ENCODE results near the gene NOC2L.
A peak's percentile ranks its signal among the peaks of the same experiment; 100 is the strongest.

The NOC2L gene

DNA sequence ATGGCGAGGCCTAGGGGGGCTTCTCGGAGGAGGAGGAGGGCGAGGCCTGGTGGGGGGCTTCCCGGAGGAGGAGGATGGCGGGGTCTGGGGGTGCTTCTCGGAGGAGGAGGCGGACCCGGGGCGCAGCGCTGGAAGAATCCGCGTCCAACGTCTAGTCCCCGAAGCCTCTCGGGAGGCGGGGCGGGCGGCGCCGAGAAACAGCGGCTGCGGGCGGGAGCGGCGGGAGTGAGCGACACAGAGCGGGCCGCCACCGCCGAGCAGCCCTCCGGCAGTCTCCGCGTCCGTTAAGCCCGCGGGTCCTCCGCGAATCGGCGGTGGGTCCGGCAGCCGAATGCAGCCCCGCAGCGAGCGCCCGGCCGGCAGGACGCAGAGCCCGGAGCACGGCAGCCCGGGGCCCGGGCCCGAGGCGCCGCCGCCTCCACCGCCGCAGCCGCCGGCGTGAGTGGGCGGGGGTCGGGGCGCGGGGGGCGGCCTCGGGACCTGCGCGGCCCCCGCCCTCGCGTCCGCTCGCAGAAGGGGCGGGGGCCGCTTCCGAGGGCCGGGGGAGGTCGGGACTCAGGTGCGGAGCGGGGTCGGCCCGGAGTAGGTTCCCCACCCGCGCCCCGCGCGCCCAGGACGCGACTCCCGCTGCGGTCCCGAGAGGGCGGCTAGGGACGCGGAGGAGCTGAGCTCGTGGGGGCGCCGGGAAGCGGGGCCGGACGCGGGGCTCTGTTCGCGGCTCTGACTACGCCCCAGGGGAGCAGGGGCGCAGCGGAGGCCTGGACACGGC is 1.5 kb upstream of the NOC2L start, which contains the start of gene KLHL17:
KLHL17 (plus strand) TSS at position 222 of the 769 bp plus-strand sequence; CDS start at position 332, 110 bp downstream.
- DNase-seq, result peak in 2 of 3 donors; percentile 59
- peak within 1 kb of the TSS in 1 of 2 experiments; percentile 49 for H3K27ac ChIP-seq (ENCODE audit: insufficient read depth in 1 of 2, low read depth in 1 of 2, low read length in 2 of 2, poor library complexity in 1 of 2, severe bottlenecking in 2 of 2)
- CTCF ChIA-PET, result no interaction called here
- POLR2A ChIA-PET, result no interaction called here
- peaks cover 0 to 43% (median 33%) of the 10 kb centered on the region in 4 experiments for H3K4me1 ChIP-seq (ENCODE audit: control extremely low read depth in 1 of 4, control insufficient read depth in 4 of 4, insufficient read depth in 4 of 4, low read length in 3 of 4)
- H3K4me3 ChIP-seq (ENCODE audit: control insufficient read depth in 1 of 7, extremely low read depth in 1 of 7, insufficient read depth in 4 of 7, low read depth in 2 of 7, low read length in 6 of 7), result peak within 1 kb of the TSS; percentile 46 to 93 (median 66)
- peaks cover 0 to 18% (median 7%) of the 10 kb centered on the region in 4 experiments for H3K36me3 ChIP-seq (ENCODE audit: control insufficient read depth in 4 of 4, insufficient read depth in 4 of 4, low read length in 3 of 4)
- peaks cover 0 to 30% (median 3%) of the 10 kb centered on the region in 5 experiments for H3K27me3 ChIP-seq (replicated peaks in 2 of 5; ENCODE audit: control insufficient read depth in 4 of 5, insufficient read depth in 5 of 5, low read length in 4 of 5)
- WGBS (ENCODE audit: insufficient coverage), result under 1% methylated on average over 76 of the region's 109 CpGs
- H3K9me3 ChIP-seq (ENCODE audit: control extremely low read depth in 1 of 5, control insufficient read depth in 4 of 5, insufficient read depth in 2 of 5, low read depth in 1 of 5, low read length in 4 of 5), result no peaks in the 10 kb centered on the region

GRCh38 chr1:959731-960362 is 791 bp upstream of the NOC2L start:
- ChIA-PET POLR2A (no interaction called here), CTCF (interaction anchor here (1.4 kb wide), 1 partner anchor 53 kb away, joined by 3 read pairs; no protein-coding TSS in a partner anchor)
- DNase-seq, result no peak
- Histone ChIP-seq H3K9me3 (ENCODE audit: control extremely low read depth in 1 of 5, control insufficient read depth in 4 of 5, insufficient read depth in 2 of 5, low read depth in 1 of 5, low read length in 4 of 5) (no peaks in the 10 kb centered on the region), H3K27ac (ENCODE audit: insufficient read depth in 1 of 2, low read depth in 1 of 2, low read length in 2 of 2, poor library complexity in 1 of 2, severe bottlenecking in 2 of 2) (peak overlapping the region in 1 of 2 experiments; percentile 49), H3K36me3 (ENCODE audit: control insufficient read depth in 4 of 4, insufficient read depth in 4 of 4, low read length in 3 of 4) (peaks cover 0 to 25% (median 14%) of the 10 kb centered on the region in 4 experiments), H3K4me1 (ENCODE audit: control extremely low read depth in 1 of 4, control insufficient read depth in 4 of 4, insufficient read depth in 4 of 4, low read length in 3 of 4) (peaks cover 0 to 49% (median 33%) of the 10 kb centered on the region in 4 experiments), H3K4me3 (ENCODE audit: control insufficient read depth in 1 of 7, extremely low read depth in 1 of 7, insufficient read depth in 4 of 7, low read depth in 2 of 7, low read length in 6 of 7) (peak overlapping the region in 4 of 7 experiments; percentile 66 to 93 (median 72)), H3K27me3 (replicated peaks in 2 of 5; ENCODE audit: control insufficient read depth in 4 of 5, insufficient read depth in 5 of 5, low read length in 4 of 5) (peaks cover 0 to 23% (median 2%) of the 10 kb centered on the region in 5 experiments)
- WGBS (ENCODE audit: insufficient coverage), result 22% methylated on average over 26 of the region's 57 CpGs

GRCh38 chr1:956636-957035 is 2.4 kb downstream of the NOC2L start:
- Histone ChIP-seq H3K4me3 (ENCODE audit: control insufficient read depth in 1 of 7, extremely low read depth in 1 of 7, insufficient read depth in 4 of 7, low read depth in 2 of 7, low read length in 6 of 7) (no peak overlapping the region), H3K36me3 (ENCODE audit: control insufficient read depth in 4 of 4, insufficient read depth in 4 of 4, low read length in 3 of 4) (peaks cover 2 to 53% (median 42%) of the 10 kb centered on the region in 4 experiments), H3K9me3 (ENCODE audit: control extremely low read depth in 1 of 5, control insufficient read depth in 4 of 5, insufficient read depth in 2 of 5, low read depth in 1 of 5, low read length in 4 of 5) (no peaks in the 10 kb centered on the region), H3K4me1 (ENCODE audit: control extremely low read depth in 1 of 4, control insufficient read depth in 4 of 4, insufficient read depth in 4 of 4, low read length in 3 of 4) (peaks cover 0 to 49% (median 33%) of the 10 kb centered on the region in 4 experiments), H3K27ac (ENCODE audit: insufficient read depth in 1 of 2, low read depth in 1 of 2, low read length in 2 of 2, poor library complexity in 1 of 2, severe bottlenecking in 2 of 2) (no peak overlapping the region), H3K27me3 (replicated peaks in 2 of 5; ENCODE audit: control insufficient read depth in 4 of 5, insufficient read depth in 5 of 5, low read length in 4 of 5) (peaks cover 0 to 16% (median 2%) of the 10 kb centered on the region in 5 experiments)
- 96% methylated on average over 9 of the region's 11 CpGs for WGBS (ENCODE audit: insufficient coverage)
- ChIA-PET CTCF (interaction anchor here (1.0 to 1.9 kb wide), 3 partner anchors 10 to 50 kb away, joined by 4 to 5 read pairs (median 5); no protein-coding TSS in a partner anchor), POLR2A (no interaction called here)
- DNase-seq, result no peak

GRCh38 chr1:955474-955873 is 3.6 kb downstream of the NOC2L start:
- ChIA-PET CTCF (interaction anchor here (1.0 to 1.9 kb wide), 3 partner anchors 9 to 49 kb away, joined by 4 to 5 read pairs (median 5); no protein-coding TSS in a partner anchor), POLR2A (no interaction called here)
- 34% methylated on average over 6 of the region's 6 CpGs for WGBS (ENCODE audit: insufficient coverage)
- H3K27ac ChIP-seq (ENCODE audit: insufficient read depth in 1 of 2, low read depth in 1 of 2, low read length in 2 of 2, poor library complexity in 1 of 2, severe bottlenecking in 2 of 2), result no peak overlapping the region
- H3K27me3 ChIP-seq (replicated peaks in 2 of 5; ENCODE audit: control insufficient read depth in 4 of 5, insufficient read depth in 5 of 5, low read length in 4 of 5), result peaks cover 0 to 7% (median 0%) of the 10 kb centered on the region in 5 experiments
- H3K4me3 ChIP-seq (ENCODE audit: control insufficient read depth in 1 of 7, extremely low read depth in 1 of 7, insufficient read depth in 4 of 7, low read depth in 2 of 7, low read length in 6 of 7), result no peak overlapping the region
- H3K9me3 ChIP-seq (ENCODE audit: control extremely low read depth in 1 of 5, control insufficient read depth in 4 of 5, insufficient read depth in 2 of 5, low read depth in 1 of 5, low read length in 4 of 5), result no peaks in the 10 kb centered on the region
- H3K4me1 ChIP-seq (ENCODE audit: control extremely low read depth in 1 of 4, control insufficient read depth in 4 of 4, insufficient read depth in 4 of 4, low read length in 3 of 4), result peaks cover 0 to 41% (median 27%) of the 10 kb centered on the region in 4 experiments
- DNase-seq, result no peak
- peaks cover 4 to 64% (median 50%) of the 10 kb centered on the region in 4 experiments for H3K36me3 ChIP-seq (ENCODE audit: control insufficient read depth in 4 of 4, insufficient read depth in 4 of 4, low read length in 3 of 4)

DNA sequence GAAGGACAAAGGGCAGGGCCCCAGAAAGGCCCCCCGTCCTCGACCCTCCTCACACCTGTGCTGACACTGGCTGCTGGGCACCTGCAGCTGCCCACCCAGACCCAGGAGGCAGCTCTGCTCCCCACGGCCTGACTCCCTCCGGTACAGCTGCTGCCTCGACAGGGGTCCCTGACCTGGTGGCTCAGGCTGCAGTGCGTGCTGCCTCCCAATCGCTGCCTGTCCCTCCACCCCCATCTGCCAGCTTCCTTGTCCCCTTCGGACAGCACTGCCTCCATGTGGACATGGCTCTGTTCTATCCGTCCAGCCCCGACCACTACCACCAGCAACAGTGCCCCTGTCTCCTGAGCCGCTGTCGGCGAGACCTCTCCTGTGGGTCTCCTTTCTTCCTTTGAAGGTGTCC is 4.1 kb downstream of the NOC2L start:
- H3K9me3 ChIP-seq (ENCODE audit: control extremely low read depth in 1 of 5, control insufficient read depth in 4 of 5, insufficient read depth in 2 of 5, low read depth in 1 of 5, low read length in 4 of 5), result peaks cover 0 to 1% (median 0%) of the 10 kb centered on the region in 5 experiments
- no peak overlapping the region for H3K27ac ChIP-seq (ENCODE audit: insufficient read depth in 1 of 2, low read depth in 1 of 2, low read length in 2 of 2, poor library complexity in 1 of 2, severe bottlenecking in 2 of 2)
- DNase-seq, result no peak
- no peak overlapping the region for H3K4me3 ChIP-seq (ENCODE audit: control insufficient read depth in 1 of 7, extremely low read depth in 1 of 7, insufficient read depth in 4 of 7, low read depth in 2 of 7, low read length in 6 of 7)
- H3K36me3 ChIP-seq (ENCODE audit: control insufficient read depth in 4 of 4, insufficient read depth in 4 of 4, low read length in 3 of 4), result peaks cover 9 to 70% (median 55%) of the 10 kb centered on the region in 4 experiments
- 98% methylated on average over 13 of the region's 13 CpGs for WGBS (ENCODE audit: insufficient coverage)
- peaks cover 0 to 37% (median 21%) of the 10 kb centered on the region in 4 experiments for H3K4me1 ChIP-seq (ENCODE audit: control extremely low read depth in 1 of 4, control insufficient read depth in 4 of 4, insufficient read depth in 4 of 4, low read length in 3 of 4)
- ChIA-PET POLR2A (no interaction called here), CTCF (interaction anchor here (1.5 kb wide), 1 partner anchor 21 kb away, joined by 5 read pairs; no protein-coding TSS in a partner anchor)
- peaks cover 0 to 6% (median 0%) of the 10 kb centered on the region in 5 experiments for H3K27me3 ChIP-seq (replicated peaks in 2 of 5; ENCODE audit: control insufficient read depth in 4 of 5, insufficient read depth in 5 of 5, low read length in 4 of 5)

DNA sequence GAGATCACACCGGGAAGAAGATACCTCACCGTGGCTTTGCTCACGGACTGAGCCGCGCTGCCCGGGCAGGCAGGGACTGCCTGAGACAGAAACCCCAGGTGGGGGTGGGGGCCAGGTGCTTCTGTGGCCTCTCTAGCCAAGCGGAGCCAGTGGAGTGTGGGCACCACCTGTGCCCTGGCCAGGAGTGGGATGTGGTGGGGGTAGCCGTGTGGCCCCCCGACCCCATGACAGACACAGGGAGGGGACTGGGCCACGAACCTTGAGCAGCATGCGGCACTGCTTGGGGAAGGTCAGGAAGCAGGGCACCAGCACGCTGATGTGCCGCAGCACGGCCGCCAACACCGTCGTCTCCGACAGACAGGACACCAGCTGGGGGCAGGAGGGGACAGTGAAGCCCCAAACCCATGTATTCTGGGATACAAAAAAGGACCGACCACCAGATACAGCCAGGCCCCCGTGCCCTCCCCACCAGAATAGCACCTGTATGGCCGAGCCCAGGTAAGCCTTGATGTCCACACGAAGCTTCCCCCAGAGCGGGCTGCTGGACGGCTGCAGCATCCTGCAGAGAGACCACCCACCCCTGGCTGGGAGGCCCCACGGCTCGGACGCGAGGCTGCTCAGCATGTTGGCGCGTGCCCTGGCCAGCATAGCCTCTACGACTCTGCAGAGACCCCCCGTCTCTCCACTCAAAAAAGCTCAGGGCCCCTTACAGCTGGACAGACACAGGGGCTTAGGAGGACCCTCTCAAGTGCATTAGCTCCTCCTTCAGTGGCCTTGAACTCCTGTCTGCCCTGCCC is 5.3 kb downstream of the NOC2L start:
- H3K4me1 ChIP-seq (ENCODE audit: control extremely low read depth in 1 of 4, control insufficient read depth in 4 of 4, insufficient read depth in 4 of 4, low read length in 3 of 4), result peaks cover 0 to 37% (median 14%) of the 10 kb centered on the region in 4 experiments
- 95% methylated on average over 30 of the region's 32 CpGs for WGBS (ENCODE audit: insufficient coverage)
- ChIA-PET POLR2A (no interaction called here), CTCF (no interaction called here)
- no peak overlapping the region for H3K27ac ChIP-seq (ENCODE audit: insufficient read depth in 1 of 2, low read depth in 1 of 2, low read length in 2 of 2, poor library complexity in 1 of 2, severe bottlenecking in 2 of 2)
- no peak overlapping the region for H3K4me3 ChIP-seq (ENCODE audit: control insufficient read depth in 1 of 7, extremely low read depth in 1 of 7, insufficient read depth in 4 of 7, low read depth in 2 of 7, low read length in 6 of 7)
- no peak for DNase-seq
- H3K9me3 ChIP-seq (ENCODE audit: control extremely low read depth in 1 of 5, control insufficient read depth in 4 of 5, insufficient read depth in 2 of 5, low read depth in 1 of 5, low read length in 4 of 5), result peaks cover 0 to 1% (median 0%) of the 10 kb centered on the region in 5 experiments
- H3K36me3 ChIP-seq (ENCODE audit: control insufficient read depth in 4 of 4, insufficient read depth in 4 of 4, low read length in 3 of 4), result peaks cover 10 to 82% (median 63%) of the 10 kb centered on the region in 4 experiments
- H3K27me3 ChIP-seq (replicated peaks in 2 of 5; ENCODE audit: control insufficient read depth in 4 of 5, insufficient read depth in 5 of 5, low read length in 4 of 5), result no peaks in the 10 kb centered on the region

All from common myeloid progenitor, CD34-positive (primary cell).